HG02678 (cell line): ENCODE measurements around the gene VKORC1.

Source experiments
- ATAC-seq: cut with Tn5 transposase; IDR thresholded peaks from one replicate; pipeline ENCODE4 v1.9.1; 2021; ENCODE audit warnings: mild to moderate bottlenecking, moderate library complexity; ENCODE audit not compliant: unreplicated experiment

The VKORC1 gene

GRCh38 chr16:31130899-31131298, 36.3 kb upstream of the VKORC1 start:
- no peak for ATAC-seq

- no peak for ATAC-seq
These were observed 35.8 kb upstream of the VKORC1 start for GRCh38 chr16:31130336-31130891.

GRCh38 chr16:31129568-31130335, 35.2 kb upstream of the VKORC1 start:
- ATAC-seq = no peak

GRCh38 chr16:31128711-31129567, 34.3 kb upstream of the VKORC1 start:
- no peak for ATAC-seq

GRCh38 chr16:31127182-31127581, 32.6 kb upstream of the VKORC1 start:
- ATAC-seq = no peak

- ATAC-seq = no peak
These were observed 31.2 kb upstream of the VKORC1 start for GRCh38 chr16:31125844-31126243.

GRCh38 chr16:31120129-31120528, 25.5 kb upstream of the VKORC1 start:
- no peak for ATAC-seq

GRCh38 chr16:31118223-31119155, 23.9 kb upstream of the VKORC1 start:
- no peak for ATAC-seq

- ATAC-seq = peak; percentile 84
These were observed 23.0 kb upstream of the VKORC1 start, which contains the start of gene KAT8 for GRCh38 chr16:31117384-31118222. Gene KAT8, plus strand, starts transcription at chr16:31117664. Its CDS starts 18 bp downstream, at chr16:31117682.

GRCh38 chr16:31114468-31114867, 19.9 kb upstream of the VKORC1 start:
- ATAC-seq = no peak

GRCh38 chr16:31113121-31114120, 18.8 kb upstream of the VKORC1 start:
- ATAC-seq = no peak

GRCh38 chr16:31112711-31113110, 18.1 kb upstream of the VKORC1 start:
- no peak for ATAC-seq

GRCh38 chr16:31111881-31112466, 17.4 kb upstream of the VKORC1 start:
- no peak for ATAC-seq

GRCh38 chr16:31110106-31111034, 15.8 kb upstream of the VKORC1 start:
- ATAC-seq = no peak

- no peak for ATAC-seq
These were observed 15.0 kb upstream of the VKORC1 start for GRCh38 chr16:31109622-31110021.

GRCh38 chr16:31108794-31109558, 14.4 kb upstream of the VKORC1 start:
- no peak for ATAC-seq
